Activated gamma-delta T cell (primary cell): ENCODE data around the gene BLOC1S4.

ENCODE experiments used
- DNase-seq: peaks from one replicate; lab custom pipeline; 2025; lab: John Stamatoyannopoulos, UW

BLOC1S4 gene

DNA sequence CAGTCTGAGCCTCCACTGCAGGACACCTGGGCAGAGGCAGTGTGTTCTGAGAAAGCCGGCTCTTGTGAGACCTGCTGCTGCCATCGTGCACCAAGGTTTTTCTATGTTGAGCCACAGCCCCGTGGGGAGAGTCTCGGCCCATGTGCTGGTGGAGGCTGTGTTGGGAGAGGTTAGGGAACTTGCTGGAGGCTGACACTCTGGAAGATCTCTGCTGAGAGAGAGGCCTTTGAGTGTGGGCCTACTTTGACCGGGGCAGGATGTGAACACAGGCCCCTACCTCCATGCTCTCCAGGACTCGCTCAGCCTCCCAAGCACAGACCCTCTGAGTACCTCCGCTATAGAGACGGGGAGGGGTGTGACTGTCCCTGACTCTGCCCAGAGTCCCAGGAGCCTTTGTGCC, 23.6 kb upstream of the BLOC1S4 start:
- no peak for DNase-seq

GRCh38 chr4:6692806-6693205, 23.2 kb upstream of the BLOC1S4 start:
- no peak for DNase-seq

DNA sequence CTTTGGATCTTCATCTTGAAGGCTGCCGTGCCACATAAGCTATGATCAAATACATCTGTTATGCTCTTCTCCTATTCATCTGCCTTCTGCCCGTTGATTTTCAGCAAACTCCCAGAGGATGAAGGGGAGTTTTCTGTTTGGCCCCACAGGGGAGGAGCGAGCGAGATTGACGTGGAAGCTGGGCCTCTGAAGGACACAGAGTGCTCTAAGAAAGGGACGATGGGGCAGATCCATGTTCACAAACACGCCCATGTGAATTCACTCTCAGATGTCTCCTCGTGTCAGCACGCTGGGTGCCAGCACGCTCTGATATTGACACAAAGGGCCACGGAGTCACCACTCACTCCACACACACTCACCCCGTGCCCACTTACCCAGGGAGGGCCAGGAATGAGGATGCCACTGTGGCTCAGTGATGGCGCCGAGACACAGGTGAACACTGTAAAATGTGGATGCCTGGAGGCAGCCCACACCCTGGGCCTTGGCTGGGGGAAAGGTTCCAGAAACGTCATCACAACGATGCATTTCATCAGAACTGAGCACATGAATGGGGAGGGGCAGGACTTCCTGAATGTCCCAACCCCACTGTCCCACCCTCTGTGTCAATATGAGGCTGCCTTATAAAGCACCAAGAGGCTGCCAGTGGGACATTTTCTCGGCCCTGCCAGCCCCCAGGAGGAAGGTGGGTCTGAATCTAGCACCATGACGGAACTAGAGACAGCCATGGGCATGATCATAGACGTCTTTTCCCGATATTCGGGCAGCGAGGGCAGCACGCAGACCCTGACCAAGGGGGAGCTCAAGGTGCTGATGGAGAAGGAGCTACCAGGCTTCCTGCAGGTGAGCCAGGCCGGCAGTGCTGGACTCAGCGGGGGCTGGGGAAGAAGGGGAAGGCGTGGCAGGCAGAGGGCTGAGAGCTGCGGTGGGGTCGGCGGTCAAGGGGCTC, 22.5 kb upstream of the BLOC1S4 start, which contains the start of gene S100P:
S100P (plus strand) TSS at position 648 of the 946 bp plus-strand sequence; CDS start at position 703, 55 bp downstream.
- no peak for DNase-seq

DNA sequence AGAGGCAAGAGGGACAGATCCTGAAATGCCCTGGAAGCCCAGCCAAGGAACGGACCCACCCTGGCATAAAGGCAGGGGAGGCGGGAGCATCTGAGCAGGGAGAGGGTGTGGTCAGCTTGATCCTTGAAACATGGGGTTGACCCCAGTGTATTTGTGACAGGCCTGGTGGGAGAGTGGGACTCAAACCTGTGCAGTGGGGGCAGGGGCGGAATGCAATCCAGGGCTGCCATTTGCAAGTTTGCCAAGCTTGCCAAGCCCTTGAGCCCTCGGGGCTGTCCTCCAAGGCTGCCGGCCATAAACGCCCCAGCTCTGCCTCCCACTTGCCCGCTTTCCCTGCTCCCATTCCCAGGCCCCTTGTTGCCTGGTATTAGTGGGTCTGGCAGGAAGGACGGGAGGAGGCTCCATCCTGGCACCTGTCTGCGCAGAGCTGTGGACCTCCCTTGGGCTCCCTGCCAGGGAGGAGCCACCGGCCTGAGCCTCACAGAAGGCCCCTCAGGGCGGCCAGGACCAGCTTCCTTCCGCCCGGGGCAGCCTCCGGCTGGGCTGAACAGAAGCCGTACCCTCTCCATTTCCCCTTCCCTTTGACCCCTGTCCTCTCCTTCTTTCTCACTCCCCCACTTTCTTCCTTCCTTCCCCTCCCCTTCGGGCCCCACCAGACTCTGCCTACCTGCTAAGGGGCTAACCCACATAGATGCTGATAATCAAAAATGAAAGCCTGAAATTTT, 21.6 kb upstream of the BLOC1S4 start:
- peak; percentile 20 for DNase-seq

DNA sequence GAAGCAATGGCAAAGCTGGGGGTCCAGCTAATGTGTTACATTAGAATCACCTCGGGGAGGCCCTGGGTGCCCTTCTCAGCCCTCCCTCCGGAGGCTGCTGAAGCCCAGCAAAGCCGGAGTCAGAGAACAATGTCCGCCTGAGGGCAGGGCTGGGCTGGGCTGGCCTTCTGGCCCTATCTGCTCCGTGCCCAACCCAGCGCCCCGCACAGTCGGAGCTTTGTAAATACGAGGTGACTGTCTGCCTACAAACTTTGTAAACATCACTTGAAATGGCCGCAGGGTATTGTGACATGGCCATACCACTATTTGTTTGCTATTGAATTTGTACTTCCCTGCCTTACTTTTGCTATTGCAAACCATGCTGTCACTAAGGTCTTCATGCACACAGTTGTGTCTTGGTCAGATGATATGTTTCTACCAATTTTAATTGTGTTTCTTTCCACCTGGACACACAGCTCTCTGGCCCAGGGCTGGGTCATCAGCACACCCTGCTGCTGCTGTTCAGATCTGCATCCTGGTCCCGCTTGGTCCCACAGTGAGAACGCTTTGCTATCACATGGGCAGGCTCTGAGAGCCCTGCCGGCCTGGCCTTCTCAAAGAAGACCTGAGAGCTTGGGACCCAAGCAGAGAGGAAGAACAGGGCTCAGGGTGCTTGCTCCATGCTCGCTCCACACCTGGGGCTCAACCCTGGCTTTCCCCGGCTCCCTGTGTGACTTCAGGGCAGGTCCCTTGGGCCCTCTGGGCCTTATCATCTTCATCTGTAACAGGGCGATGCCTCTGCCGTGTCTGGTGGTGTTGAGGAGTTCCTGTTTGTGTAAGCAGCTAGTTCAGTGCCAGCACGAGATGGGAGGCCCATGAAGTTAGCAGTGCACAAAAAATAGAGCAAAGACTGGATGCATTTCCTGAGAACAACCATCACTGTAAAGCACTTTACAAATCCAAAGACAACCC, 20.0 kb upstream of the BLOC1S4 start:
- peak; percentile 16 for DNase-seq

GRCh38 chr4:6696611-6697010, 19.4 kb upstream of the BLOC1S4 start:
- no peak for DNase-seq

DNA sequence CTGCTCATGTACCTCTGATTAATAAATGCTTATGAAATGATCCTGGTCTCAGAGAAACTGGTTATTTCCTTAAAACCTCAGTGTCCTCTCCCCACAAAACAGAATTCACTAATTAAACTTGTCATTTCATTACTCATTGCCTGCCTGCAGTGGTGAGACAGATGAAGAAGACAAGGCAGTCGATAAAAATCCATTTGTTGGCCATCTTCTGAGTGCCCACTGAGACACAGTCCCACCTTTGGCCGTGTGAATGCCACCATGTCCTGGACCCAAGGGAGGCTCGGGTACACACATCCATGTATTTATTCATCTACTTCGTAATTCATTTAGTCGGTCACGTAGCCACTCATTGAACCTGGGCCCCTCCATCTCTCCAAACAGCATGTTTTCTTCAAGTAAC, 18.8 kb upstream of the BLOC1S4 start:
- no peak for DNase-seq

DNA sequence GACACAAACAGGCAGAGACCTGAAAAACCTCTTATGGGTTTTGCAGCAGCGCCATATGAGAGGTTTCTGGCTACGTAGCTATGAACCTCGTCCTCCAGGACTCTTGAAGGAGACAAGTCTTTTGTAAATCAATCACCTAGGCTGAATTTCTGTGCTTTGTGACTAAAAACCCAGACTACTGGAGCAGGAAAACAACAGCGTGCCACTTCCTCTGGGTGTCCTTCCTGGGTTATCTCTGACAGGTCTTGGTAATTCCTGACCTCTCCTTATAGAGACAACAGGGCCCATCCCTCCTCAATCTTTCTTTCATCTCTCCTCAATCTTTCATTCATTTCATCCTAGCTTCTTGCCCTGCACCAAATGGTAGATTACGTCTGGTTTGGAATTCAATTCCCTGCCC, 16.6 kb upstream of the BLOC1S4 start:
- DNase-seq = no peak

- DNase-seq = no peak
These were observed 16.1 kb upstream of the BLOC1S4 start for GRCh38 chr4:6699903-6700302.

- DNase-seq = no peak
These were observed 14.6 kb upstream of the BLOC1S4 start for GRCh38 chr4:6701371-6701770.

DNA sequence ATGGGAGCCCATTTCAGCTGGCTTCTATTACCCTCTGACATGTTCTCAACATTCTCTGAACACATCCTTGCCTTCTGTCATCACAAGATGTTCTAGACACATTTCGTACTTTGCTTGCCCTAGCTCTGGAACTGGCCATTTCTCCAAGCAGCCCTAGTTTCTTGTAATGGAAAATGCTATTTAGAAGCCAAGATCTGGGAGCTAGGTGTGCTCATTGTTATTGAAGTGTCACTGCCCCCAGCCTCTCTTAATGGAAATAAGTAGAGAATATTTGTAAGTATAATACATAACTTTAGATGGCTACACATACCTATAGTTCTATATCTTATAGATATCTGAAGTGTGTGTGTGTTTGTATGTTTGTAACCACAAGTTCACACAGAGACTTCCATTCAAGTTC, 13.2 kb upstream of the BLOC1S4 start:
- no peak for DNase-seq

- DNase-seq = no peak
These were observed 12.2 kb upstream of the BLOC1S4 start for GRCh38 chr4:6703786-6704185.

DNA sequence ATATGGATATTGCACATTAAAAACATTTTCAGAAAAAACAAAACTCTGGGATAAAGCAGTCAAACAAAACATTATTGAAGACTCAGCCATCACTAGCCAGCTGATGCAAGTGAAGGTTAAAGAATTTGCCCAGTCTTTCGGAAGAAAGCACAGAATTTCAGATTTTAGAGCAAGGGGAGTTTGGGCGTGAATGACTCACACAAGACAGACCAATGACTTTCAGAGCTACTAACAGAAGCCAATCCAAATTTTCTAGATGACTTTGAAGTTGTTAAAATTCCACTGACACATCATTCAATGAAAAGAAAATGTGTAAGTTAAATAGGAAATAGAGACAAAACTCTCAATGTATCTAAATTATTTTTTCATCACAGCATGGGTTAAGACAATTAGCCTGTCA, 10.3 kb upstream of the BLOC1S4 start:
- DNase-seq = no peak

- DNase-seq = no peak
These were observed 9.8 kb upstream of the BLOC1S4 start for GRCh38 chr4:6706173-6706572.

DNA sequence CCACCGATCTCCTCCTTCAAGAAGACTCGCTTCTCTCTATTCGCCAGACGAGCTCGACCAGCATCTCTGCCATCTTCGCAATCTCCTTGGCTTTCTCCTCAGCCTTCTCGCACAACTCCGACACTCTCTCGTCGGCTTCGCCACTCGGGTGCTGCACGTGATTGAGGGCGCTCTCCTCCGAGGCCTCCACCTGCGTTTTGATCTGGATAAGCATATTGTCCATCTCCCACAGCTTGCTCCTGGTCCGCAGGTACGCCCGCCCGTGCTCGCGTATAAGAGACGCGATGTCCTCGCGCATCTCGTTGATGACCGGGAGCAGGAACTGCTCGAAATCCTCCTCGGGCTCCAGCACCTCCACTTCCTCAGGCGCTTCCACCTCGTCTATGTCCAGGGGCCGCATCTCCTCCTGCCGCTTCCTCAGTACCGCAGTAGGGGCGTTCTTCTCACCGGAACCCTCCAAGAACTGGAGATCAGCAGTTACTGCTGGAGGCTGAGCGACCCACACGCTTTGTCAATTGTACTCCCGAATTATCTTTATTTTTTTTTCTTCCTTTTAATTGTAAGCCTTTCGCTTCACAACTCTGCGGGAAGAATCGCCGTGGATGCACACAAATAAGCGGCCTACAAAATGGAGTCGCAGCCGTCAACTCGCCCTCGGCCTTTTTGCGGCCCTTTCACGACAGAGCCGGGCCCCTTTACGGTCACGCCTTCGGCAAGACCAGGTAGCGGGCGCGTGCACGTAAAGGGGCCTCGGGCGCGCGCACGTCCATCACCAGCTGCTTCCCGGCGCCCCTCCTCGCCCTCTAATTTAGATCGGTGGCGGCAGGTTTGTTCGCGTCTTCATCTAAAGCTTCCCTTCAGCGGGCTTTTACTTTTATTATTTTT, 6.5 kb upstream of the BLOC1S4 start, which contains the start of gene MRFAP1L1:
MRFAP1L1 (minus strand) TSS at position 636 of the 885 bp plus-strand sequence; CDS start at position 400, 236 bp downstream.
- DNase-seq = peak; percentile 90

- DNase-seq = no peak
These were observed 5.7 kb upstream of the BLOC1S4 start for GRCh38 chr4:6710282-6710681.

DNA sequence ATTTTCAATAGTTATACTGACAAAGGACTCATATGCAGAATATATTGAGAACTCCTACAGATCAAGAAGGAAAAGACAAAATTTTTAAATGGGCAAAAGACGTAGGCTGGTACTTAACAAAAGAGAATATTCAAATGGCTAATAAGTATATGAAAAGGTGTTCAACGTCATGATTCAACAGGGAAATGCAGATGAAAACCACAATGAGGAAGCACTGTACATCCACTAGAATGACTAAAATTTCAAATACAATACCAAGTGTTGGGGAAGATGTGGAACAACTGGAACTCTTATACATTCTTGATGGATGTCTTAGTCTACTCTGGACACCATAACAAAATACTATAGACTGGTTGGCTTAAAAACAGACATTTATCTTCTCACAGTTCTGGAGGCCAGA, 5.0 kb upstream of the BLOC1S4 start:
- no peak for DNase-seq

GRCh38 chr4:6714954-6715353, 1.0 kb upstream of the BLOC1S4 start:
- no peak for DNase-seq

DNA sequence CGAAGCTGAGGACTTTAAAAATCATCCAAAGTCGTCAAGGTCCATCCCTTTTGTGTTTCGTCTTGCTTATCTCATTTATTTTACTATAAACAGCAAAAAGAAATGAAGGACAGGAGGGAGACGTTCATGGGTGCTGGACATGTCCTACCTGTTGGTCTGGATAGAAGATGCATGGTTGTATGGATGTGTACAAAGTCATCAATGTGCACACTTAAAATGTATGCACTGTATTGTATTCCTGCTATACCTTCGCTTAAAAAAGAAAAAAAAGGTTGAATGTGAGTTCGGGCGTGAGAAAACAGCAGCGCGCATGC, 313 bp upstream of the BLOC1S4 start:
- DNase-seq = no peak

GRCh38 chr4:6716958-6717655, 1.1 kb downstream of the BLOC1S4 start:
- no peak for DNase-seq
